Tibial nerve (tissue), 4 donors: ENCODE measurements around the gene PDXP. TPM values are rescaled to one million over a fixed set of nuclear protein-coding genes. Genes with fewer than 3 reads are reported as not detected.

ENCODE experiments used
- DNase-seq, 2 donors: peaks; one replicate each; pipeline ENCODE4 v3.0.0-alpha.2; 2019; ENCODE audit warnings: low spot score in 2 of 2
- H3K27ac ChIP-seq, 4 donors: fragments of 200-600 bp; sonication (generic) in 3 of 4; one replicate each; pipeline ENCODE4 v1.5.1; 2017 to 2019; ENCODE audit warnings: mild to moderate bottlenecking in 1 of 4
- H3K27me3 ChIP-seq, 2 donors: fragments of 200-600 bp; sonication (generic) in 1 of 2; one replicate each; pipeline versions ENCODE4 v1.5.1 to v1.6.0; 2017 to 2019
- H3K36me3 ChIP-seq, 3 donors: fragments of 200-600 bp; sonication (generic); one replicate each; pipeline ENCODE4 v1.5.1; 2018 to 2019
- H3K4me1 ChIP-seq, 4 donors: fragments of 200-600 bp; sonication (generic) in 3 of 4; one replicate each; pipeline ENCODE4 v1.5.1; 2017 to 2019
- H3K4me3 ChIP-seq, 4 donors: fragments of 200-600 bp; sonication (generic) in 3 of 4; one replicate each; pipeline ENCODE4 v1.5.1; 2017 to 2019; ENCODE audit warnings: mild to moderate bottlenecking in 1 of 4, moderate library complexity in 1 of 4
- H3K9me3 ChIP-seq, 4 donors: fragments of 200-600 bp; sonication (generic) in 3 of 4; one replicate each; pipeline ENCODE4 v1.5.1; 2017 to 2019
- CTCF ChIP-seq, 5 experiments: fragments of 200-600 bp in 3 of 5; fragments of 450-650 bp in 2 of 5; sonication (generic) in 3 of 5; IDR thresholded peaks; one replicate each; pipeline ENCODE4 v1.5.1; 2016 to 2019; ENCODE audit warnings: antibody characterized with exemption in 5 of 5, mild to moderate bottlenecking in 3 of 5, moderate library complexity in 2 of 5
- EP300 ChIP-seq, 2 donors: sonication (generic); formaldehyde crosslinking; IDR thresholded peaks; one replicate each; pipeline ENCODE4 v1.6.1; 2017; ENCODE audit warnings: antibody characterized with exemption in 2 of 2, mild to moderate bottlenecking in 1 of 2
- POLR2A ChIP-seq, 2 donors: fragments of 450-650 bp; IDR thresholded peaks; one replicate each; pipeline ENCODE4 v1.6.1; 2017; ENCODE audit warnings: antibody characterized with exemption in 2 of 2, mild to moderate bottlenecking in 2 of 2, moderate library complexity in 2 of 2
- WGBS, 2 donors: methylation state at CpG; one replicate each; pipeline ENCODE4 v1.1.5; 2018; 5-methylcytosine and 5-hydroxymethylcytosine counted together
- total RNA-seq, 4 donors: library from RNA; depleted of rRNA; stranded (reverse); fragments of >200 nt; gene quantifications; one replicate each; pipeline ENCODE4 v1.1.0, GENCODE V29; 2016

Gene PDXP
- total RNA-seq, 4 donors from 2014 or later = 14.7 to 19.7 (median 16.2) TPM

GRCh38 chr22:37675930-37676735 is 17.6 kb downstream of the PDXP start:
- H3K27me3 ChIP-seq = no peaks in the 10 kb centered on the region
- H3K9me3 ChIP-seq = no peaks in the 10 kb centered on the region
- peak overlapping the region; percentile 80 to 97 (median 93) for H3K27ac ChIP-seq
- H3K4me1 ChIP-seq = peaks cover 7 to 90% (median 43%) of the 10 kb centered on the region in 4 donors
- peak overlapping the region; percentile 46 to 77 (median 64) for H3K4me3 ChIP-seq
- no peak for TF ChIP-seq CTCF (IDR thresholded peaks at IDR 0.05)
- TF ChIP-seq POLR2A (IDR thresholded peaks at IDR 0.05) = no peak
- TF ChIP-seq EP300 (IDR thresholded peaks at IDR 0.05) = no peak
- 1 to 4% methylated on average over 13 to 17 of the region's 17 CpGs for WGBS, 2 donors
- peaks cover 0 to 24% (median 0%) of the 10 kb centered on the region in 3 donors for H3K36me3 ChIP-seq
- DNase-seq = no peak

- H3K36me3 ChIP-seq = peaks cover 0 to 24% (median 0%) of the 10 kb centered on the region in 3 donors
- TF ChIP-seq POLR2A (IDR thresholded peaks at IDR 0.05) (peak in 1 of 2 donors; percentile 36), CTCF (IDR thresholded peaks at IDR 0.05) (no peak), EP300 (IDR thresholded peaks at IDR 0.05) (peak in 1 of 2 donors; percentile 67)
- peak overlapping the region; percentile 80 to 97 (median 93) for H3K27ac ChIP-seq
- WGBS, 2 donors = 0 to 2% methylated on average over 20 to 32 of the region's 42 CpGs
- H3K27me3 ChIP-seq = no peaks in the 10 kb centered on the region
- DNase-seq = peak; percentile 74 to 85
- peak overlapping the region; percentile 46 to 77 (median 64) for H3K4me3 ChIP-seq
- H3K4me1 ChIP-seq = peaks cover 7 to 91% (median 47%) of the 10 kb centered on the region in 4 donors
- H3K9me3 ChIP-seq = no peaks in the 10 kb centered on the region
These were observed 18.4 kb downstream of the PDXP start for GRCh38 chr22:37676736-37677492.

- DNase-seq = no peak
- H3K4me3 ChIP-seq = peak overlapping the region; percentile 46 to 77 (median 64)
- H3K9me3 ChIP-seq = no peaks in the 10 kb centered on the region
- H3K27me3 ChIP-seq = no peaks in the 10 kb centered on the region
- TF ChIP-seq EP300 (IDR thresholded peaks at IDR 0.05) = no peak
- peak overlapping the region; percentile 80 to 97 (median 93) for H3K27ac ChIP-seq
- H3K4me1 ChIP-seq = peaks cover 7 to 86% (median 45%) of the 10 kb centered on the region in 4 donors
- 29 to 34% methylated on average over 15 of the region's 15 CpGs for WGBS, 2 donors
- peaks cover 0 to 24% (median 0%) of the 10 kb centered on the region in 3 donors for H3K36me3 ChIP-seq
These were observed 19.0 kb downstream of the PDXP start for GRCh38 chr22:37677493-37677974.

GRCh38 chr22:37678372-37678771 is 19.8 kb downstream of the PDXP start:
- no peaks in the 10 kb centered on the region for H3K9me3 ChIP-seq
- 39 to 55% methylated on average over 14 to 17 of the region's 18 CpGs for WGBS, 2 donors
- peaks cover 0 to 24% (median 0%) of the 10 kb centered on the region in 3 donors for H3K36me3 ChIP-seq
- TF ChIP-seq EP300 (IDR thresholded peaks at IDR 0.05) = no peak
- no peak for TF ChIP-seq POLR2A (IDR thresholded peaks at IDR 0.05)
- no peak for TF ChIP-seq CTCF (IDR thresholded peaks at IDR 0.05)
- DNase-seq = no peak
- no peaks in the 10 kb centered on the region for H3K27me3 ChIP-seq
- H3K27ac ChIP-seq = peak overlapping the region in 3 of 4 donors; percentile 35 to 97 (median 94)
- H3K4me1 ChIP-seq = peaks cover 7 to 78% (median 39%) of the 10 kb centered on the region in 4 donors
- H3K4me3 ChIP-seq = peak overlapping the region in 1 of 4 donors; percentile 10

GRCh38 chr22:37679670-37680069 is 21.1 kb downstream of the PDXP start:
- H3K27me3 ChIP-seq = no peaks in the 10 kb centered on the region
- peaks cover 0 to 65% (median 26%) of the 10 kb centered on the region in 4 donors for H3K4me1 ChIP-seq
- peak overlapping the region in 1 of 4 donors; percentile 94 for H3K27ac ChIP-seq
- no peak overlapping the region for H3K4me3 ChIP-seq
- DNase-seq = no peak
- no peaks in the 10 kb centered on the region for H3K9me3 ChIP-seq
- peaks cover 0 to 24% (median 0%) of the 10 kb centered on the region in 3 donors for H3K36me3 ChIP-seq
- WGBS, 2 donors = 62 to 65% methylated on average over 8 of the region's 8 CpGs
- no peak for TF ChIP-seq EP300 (IDR thresholded peaks at IDR 0.05)
- TF ChIP-seq POLR2A (IDR thresholded peaks at IDR 0.05) = no peak
- no peak for TF ChIP-seq CTCF (IDR thresholded peaks at IDR 0.05)
